Spinal cord (tissue), 10 donors: Measurements from ENCODE around the gene DNAJA4. TPM values are rescaled to one million over a fixed set of nuclear protein-coding genes. Genes with fewer than 3 reads are reported as not detected.

Experiments used
- DNase-seq, 6 donors: peaks; one replicate each; pipeline versions ENCODE4 v3.0.0 to v3.0.0-alpha.2; 2013 to 2015; ENCODE audit warnings: low spot score in 6 of 6, low read depth in 4 of 6
- H3K27ac ChIP-seq: one replicate; pipeline ENCODE4 v1.5.1; 2013; ENCODE audit warnings: low read depth, low read length, control low read depth
- H3K27me3 ChIP-seq: one replicate; pipeline ENCODE4 v1.6.1; 2013; ENCODE audit warnings: low read length; ENCODE audit not compliant: control insufficient read depth, insufficient read depth
- H3K36me3 ChIP-seq: one replicate; pipeline ENCODE4 v1.6.1; 2013; ENCODE audit warnings: low read length; ENCODE audit not compliant: control insufficient read depth, insufficient read depth
- H3K4me1 ChIP-seq: one replicate; pipeline ENCODE4 v1.6.1; 2013; ENCODE audit warnings: low read length; ENCODE audit not compliant: control insufficient read depth, insufficient read depth
- H3K4me3 ChIP-seq: one replicate; pipeline ENCODE4 v1.5.1; 2013; ENCODE audit warnings: low read depth, low read length, control low read depth
- H3K9me3 ChIP-seq: one replicate; pipeline ENCODE4 v1.6.1; 2013; ENCODE audit warnings: low read length; ENCODE audit not compliant: control insufficient read depth, insufficient read depth
- WGBS: methylation state at CpG from one replicate; pipeline ENCODE4 v1.1.5; 2013; ENCODE audit warnings: missing lambda C conversion rate; ENCODE audit not compliant: insufficient coverage; 5-methylcytosine and 5-hydroxymethylcytosine counted together
- polyA plus RNA-seq, 2 donors: library from polyadenylated mRNA; unstranded; fragments of 120-200 nt; gene quantifications; one replicate each; pipeline ENCODE4 v1.2.1, GENCODE V29; 2013; ENCODE audit not compliant: insufficient read length in 2 of 2
- total RNA-seq, 2 donors: library from RNA; depleted of rRNA in 1 of 2; stranded (reverse); fragments of 120-200 nt in 1 of 2; fragments of >200 nt in 1 of 2; gene quantifications; one replicate each; pipeline versions ENCODE4 v1.2.3 to v1.2.4, GENCODE V29; 2013 to 2014
- donor health status: healthy.

The DNAJA4 gene
- total and polyA plus RNA-seq, 4 donors, result 21.7 to 72.7 (median 63.2) TPM

GRCh38 chr15:78266806-78267205 lies 2.4 kb downstream of the DNAJA4 start:
- Histone ChIP-seq H3K27ac (no peak overlapping the region), H3K4me3 (no peak overlapping the region)

GRCh38 chr15:78272316-78272715 lies 8.0 kb downstream of the DNAJA4 start:
- DNase-seq, result peak in 1 of 6 donors; percentile 40
- Histone ChIP-seq H3K4me3 (no peak overlapping the region), H3K27ac (no peak overlapping the region), H3K4me1 (peaks cover 11% of the 10 kb centered on the region), H3K9me3 (no peaks in the 10 kb centered on the region), H3K36me3 (peaks cover 33% of the 10 kb centered on the region), H3K27me3 (no peaks in the 10 kb centered on the region)
- 37% methylated on average over 2 of the region's 2 CpGs for WGBS

More at GRCh38 chr15:78266806-78267205, 2.4 kb downstream of the DNAJA4 start:
- no CpG with 5 or more reads among the region's 2 CpGs for WGBS
- H3K9me3 ChIP-seq, result no peaks in the 10 kb centered on the region
- no peaks in the 10 kb centered on the region for H3K27me3 ChIP-seq
- DNase-seq, result no peak
- peaks cover 8% of the 10 kb centered on the region for H3K36me3 ChIP-seq
- peaks cover 24% of the 10 kb centered on the region for H3K4me1 ChIP-seq

GRCh38 chr15:78272776-78273175 lies 8.4 kb downstream of the DNAJA4 start:
- no peak overlapping the region for H3K4me3 ChIP-seq
- no peaks in the 10 kb centered on the region for H3K9me3 ChIP-seq
- peaks cover 38% of the 10 kb centered on the region for H3K36me3 ChIP-seq
- H3K27ac ChIP-seq, result no peak overlapping the region
- DNase-seq, result no peak
- H3K27me3 ChIP-seq, result no peaks in the 10 kb centered on the region
- WGBS, result no CpG with 5 or more reads among the region's 3 CpGs
- peaks cover 10% of the 10 kb centered on the region for H3K4me1 ChIP-seq

- Histone ChIP-seq H3K27me3 (no peaks in the 10 kb centered on the region), H3K9me3 (no peaks in the 10 kb centered on the region), H3K36me3 (peaks cover 55% of the 10 kb centered on the region), H3K27ac (no peak overlapping the region), H3K4me1 (peaks cover 7% of the 10 kb centered on the region), H3K4me3 (no peak overlapping the region)
- 95% methylated on average over 3 of the region's 5 CpGs for WGBS
- DNase-seq, result no peak
These were observed 10.6 kb downstream of the DNAJA4 start for GRCh38 chr15:78274994-78275393.

GRCh38 chr15:78276064-78276943 lies 11.9 kb downstream of the DNAJA4 start:
- Histone ChIP-seq H3K27me3 (no peaks in the 10 kb centered on the region), H3K9me3 (no peaks in the 10 kb centered on the region), H3K27ac (no peak overlapping the region), H3K4me1 (peaks cover 7% of the 10 kb centered on the region), H3K36me3 (peaks cover 53% of the 10 kb centered on the region), H3K4me3 (no peak overlapping the region)
- 82% methylated on average over 4 of the region's 6 CpGs for WGBS
- no peak for DNase-seq

GRCh38 chr15:78280319-78281072 lies 16.1 kb downstream of the DNAJA4 start:
- Histone ChIP-seq H3K4me1 (no peaks in the 10 kb centered on the region), H3K27me3 (no peaks in the 10 kb centered on the region), H3K36me3 (peaks cover 43% of the 10 kb centered on the region), H3K4me3 (no peak overlapping the region), H3K27ac (no peak overlapping the region), H3K9me3 (no peaks in the 10 kb centered on the region)
- no peak for DNase-seq
- WGBS, result 51% methylated on average over 12 of the region's 13 CpGs

GRCh38 chr15:78282324-78282723 lies 18.0 kb downstream of the DNAJA4 start:
- H3K4me3 ChIP-seq, result no peak overlapping the region
- DNase-seq, result no peak
- H3K36me3 ChIP-seq, result peaks cover 46% of the 10 kb centered on the region
- no peak overlapping the region for H3K27ac ChIP-seq
- no peaks in the 10 kb centered on the region for H3K27me3 ChIP-seq
- WGBS, result 89% methylated on average over 1 of the region's 2 CpGs
- no peaks in the 10 kb centered on the region for H3K9me3 ChIP-seq
- no peaks in the 10 kb centered on the region for H3K4me1 ChIP-seq

GRCh38 chr15:78284758-78285157 lies 20.4 kb downstream of the DNAJA4 start:
- no peaks in the 10 kb centered on the region for H3K27me3 ChIP-seq
- H3K27ac ChIP-seq, result no peak overlapping the region
- H3K4me1 ChIP-seq, result no peaks in the 10 kb centered on the region
- no peak overlapping the region for H3K4me3 ChIP-seq
- peak in 1 of 6 donors; percentile 9 for DNase-seq
- H3K36me3 ChIP-seq, result peaks cover 44% of the 10 kb centered on the region
- 75% methylated on average over 4 of the region's 4 CpGs for WGBS
- no peaks in the 10 kb centered on the region for H3K9me3 ChIP-seq

- H3K27me3 ChIP-seq, result no peaks in the 10 kb centered on the region
- DNase-seq, result no peak
- H3K4me3 ChIP-seq, result no peak overlapping the region
- peaks cover 30% of the 10 kb centered on the region for H3K36me3 ChIP-seq
- no CpG with 5 or more reads among the region's 3 CpGs for WGBS
- no peaks in the 10 kb centered on the region for H3K4me1 ChIP-seq
- no peak overlapping the region for H3K27ac ChIP-seq
- H3K9me3 ChIP-seq, result no peaks in the 10 kb centered on the region
These were observed 25.9 kb downstream of the DNAJA4 start for GRCh38 chr15:78290222-78290621.
